PC-9 (cell line): ENCODE data around the gene BRIX1. TPM values are rescaled to one million over a fixed set of nuclear protein-coding genes. Genes with fewer than 3 reads are reported as not detected.
"Not testable (repeated sequence)": the region's sequence is repeated elsewhere in the genome, so short reads cannot be mapped to it uniquely, and the experiment has no call there.

ENCODE experiments used
- BruUV-seq: library from RNA; stranded (reverse); fragments of 400-500 nt; replicated peaks from 2 replicates; lab custom pipeline; 2021; lab: Mats Ljungman, UMichigan
- CTCF ChIA-PET: fragments of 300-600 bp; sonication (Branson Sonifier 250); formaldehyde crosslinking; loops from one replicate; lab custom pipeline; 2022; ENCODE audit warnings: antibody characterized with exemption; lab: Charles Lee
- POLR2A ChIA-PET: fragments of 300-600 bp; sonication (Branson Sonifier 250); formaldehyde crosslinking; loops from one replicate; lab custom pipeline; 2022; ENCODE audit warnings: antibody characterized with exemption; ENCODE audit not compliant: unreplicated experiment; lab: Charles Lee
- DNase-seq, 2 experiments: peaks; one replicate each; pipeline versions ENCODE4 v3.0.0 to v3.0.0-alpha.2; 2015 to 2022; ENCODE audit warnings: mixed read lengths in 1 of 2
- H2AFZ ChIP-seq: fragments of 200-600 bp; sonication (generic); 2 replicates; pipeline ENCODE4 v1.8.1; 2017; ENCODE audit warnings: antibody characterized with exemption
- H3F3A ChIP-seq: fragments of 200-600 bp; sonication (generic); 2 replicates; pipeline ENCODE4 v1.8.1; 2017; ENCODE audit warnings: antibody characterized with exemption, mild to moderate bottlenecking, low read depth; ENCODE audit not compliant: insufficient read depth
- H3K27ac ChIP-seq: fragments of 200-600 bp; sonication (generic); 2 replicates; pipeline ENCODE4 v1.6.1; 2016; ENCODE audit warnings: mixed run types
- H3K27me3 ChIP-seq: fragments of 200-600 bp; sonication (generic); 2 replicates; pipeline ENCODE4 v1.6.1; 2016; ENCODE audit warnings: low read depth, mixed run types; ENCODE audit not compliant: insufficient read depth
- H3K36me3 ChIP-seq: fragments of 200-600 bp; sonication (generic); 2 replicates; pipeline ENCODE4 v1.6.1; 2016; ENCODE audit warnings: low read depth, mixed run types
- H3K4me1 ChIP-seq: fragments of 200-600 bp; sonication (generic); replicated peaks from 2 replicates; pipeline ENCODE4 v1.6.1; 2016; ENCODE audit warnings: mixed run types; ENCODE audit not compliant: insufficient read depth
- H3K4me2 ChIP-seq: fragments of 200-600 bp; sonication (generic); 2 replicates; pipeline ENCODE4 v1.6.1; 2017; ENCODE audit warnings: mixed run types
- H3K4me3 ChIP-seq: fragments of 200-600 bp; sonication (generic); 2 replicates; pipeline ENCODE4 v1.6.1; 2016; ENCODE audit warnings: mixed run types
- H3K79me2 ChIP-seq: fragments of 200-600 bp; sonication (generic); 2 replicates; pipeline ENCODE4 v1.6.1; 2017; ENCODE audit warnings: low read depth, mixed run types
- H3K9me2 ChIP-seq: fragments of 200-600 bp; sonication (generic); 2 replicates; pipeline ENCODE4 v1.8.1; 2017; ENCODE audit warnings: mild to moderate bottlenecking; ENCODE audit not compliant: insufficient read depth
- H3K9me3 ChIP-seq: fragments of 200-600 bp; sonication (generic); 2 replicates; pipeline ENCODE4 v1.8.1; 2016; ENCODE audit warnings: low read depth; ENCODE audit not compliant: insufficient read depth
- H4K20me1 ChIP-seq: fragments of 200-600 bp; sonication (generic); 2 replicates; pipeline ENCODE4 v1.8.1; 2017; ENCODE audit not compliant: insufficient read depth
- EZH2 ChIP-seq: fragments of 200-600 bp; sonication (generic); IDR thresholded peaks from 2 replicates; pipeline ENCODE4 v1.8.0; 2017; ENCODE audit warnings: antibody characterized with exemption, low read depth
- intact Hi-C: fragments of 100-400 bp; cut with micrococcal nuclease; formaldehyde crosslinking; loops from one replicate; pipeline ENCODE4 v1.10.0; 2022; ENCODE audit not compliant: unreplicated experiment
- total RNA-seq: library from RNA; stranded (reverse); gene quantifications from 2 replicates; pipeline ENCODE4 v1.2.3, GENCODE V29; 2021
- TF ChIP-seq, protein P1 (sequence below): fragments of 200-600 bp; sonication (generic); conservative IDR thresholded peaks from 2 replicates; pipeline ENCODE4 v1.6.1; 2017; ENCODE audit warnings: mixed run types, antibody characterized with exemption, mild to moderate bottlenecking, moderate library complexity

Gene BRIX1
- total RNA-seq, 1 experiment from 2014 or later: 73.4 TPM

GRCh38 chr5:34916518-34916917 is 1.0 kb downstream of the BRIX1 start:
- Histone ChIP-seq H4K20me1 (peaks cover 20% of the 10 kb centered on the region; the same call in 1 of the 2 replicates), H2AFZ (no peak overlapping the region; the same call in 1 of the 2 replicates), H3K4me2 (peak overlapping the region; percentile 96), H3K27me3 (no peaks in the 10 kb centered on the region), H3F3A (peaks cover 46% of the 10 kb centered on the region), H3K4me1 (peaks cover 46% of the 10 kb centered on the region), H3K27ac (peak overlapping the region; percentile 73), H3K9me3 (no peaks in the 10 kb centered on the region), H3K9me2 (no peaks in the 10 kb centered on the region), H3K79me2 (peaks cover 91% of the 10 kb centered on the region), H3K36me3 (peaks cover 36% of the 10 kb centered on the region), H3K4me3 (peak overlapping the region; percentile 81)
- POLR2A ChIA-PET: no interaction called here
- intact Hi-C loops: loop anchor here (5.0 to 10.0 kb wide), 2 partner anchors 329 to 1008 kb away; no protein-coding TSS in a partner anchor
- CTCF ChIA-PET: interaction anchor here (0.6 to 1.8 kb wide), 6 partner anchors 10 to 1448 kb away, joined by 3 to 13 read pairs (median 4); partner anchors contain the start of gene DNAJC21
- no peak for TF ChIP-seq EZH2
- TF ChIP-seq, protein P1, sequence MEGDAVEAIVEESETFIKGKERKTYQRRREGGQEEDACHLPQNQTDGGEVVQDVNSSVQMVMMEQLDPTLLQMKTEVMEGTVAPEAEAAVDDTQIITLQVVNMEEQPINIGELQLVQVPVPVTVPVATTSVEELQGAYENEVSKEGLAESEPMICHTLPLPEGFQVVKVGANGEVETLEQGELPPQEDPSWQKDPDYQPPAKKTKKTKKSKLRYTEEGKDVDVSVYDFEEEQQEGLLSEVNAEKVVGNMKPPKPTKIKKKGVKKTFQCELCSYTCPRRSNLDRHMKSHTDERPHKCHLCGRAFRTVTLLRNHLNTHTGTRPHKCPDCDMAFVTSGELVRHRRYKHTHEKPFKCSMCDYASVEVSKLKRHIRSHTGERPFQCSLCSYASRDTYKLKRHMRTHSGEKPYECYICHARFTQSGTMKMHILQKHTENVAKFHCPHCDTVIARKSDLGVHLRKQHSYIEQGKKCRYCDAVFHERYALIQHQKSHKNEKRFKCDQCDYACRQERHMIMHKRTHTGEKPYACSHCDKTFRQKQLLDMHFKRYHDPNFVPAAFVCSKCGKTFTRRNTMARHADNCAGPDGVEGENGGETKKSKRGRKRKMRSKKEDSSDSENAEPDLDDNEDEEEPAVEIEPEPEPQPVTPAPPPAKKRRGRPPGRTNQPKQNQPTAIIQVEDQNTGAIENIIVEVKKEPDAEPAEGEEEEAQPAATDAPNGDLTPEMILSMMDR: no peak
- no TSS peak for BruUV-seq
- DNase-seq: no peak

- Histone ChIP-seq H3K27me3 (no peaks in the 10 kb centered on the region), H2AFZ (no peak overlapping the region), H3K4me3 (peak overlapping the region; percentile 81; the same call in 1 of the 2 replicates), H3K27ac (no peak overlapping the region), H3F3A (peaks cover 58% of the 10 kb centered on the region), H4K20me1 (peaks cover 20% of the 10 kb centered on the region; the same call in 1 of the 2 replicates), H3K79me2 (peaks cover 96% of the 10 kb centered on the region), H3K36me3 (peaks cover 42% of the 10 kb centered on the region), H3K9me3 (no peaks in the 10 kb centered on the region), H3K9me2 (no peaks in the 10 kb centered on the region), H3K4me2 (peak overlapping the region; percentile 96), H3K4me1 (peaks cover 58% of the 10 kb centered on the region)
- CTCF ChIA-PET: interaction anchor here (1.3 kb wide), 1 partner anchor 86 kb away, joined by 4 read pairs; no protein-coding TSS in a partner anchor
- POLR2A ChIA-PET: no interaction called here
- TF ChIP-seq EZH2: no peak
- TF ChIP-seq, protein P1: no peak
- no TSS peak for BruUV-seq
- intact Hi-C loops: loop anchor here (5.0 to 10.0 kb wide), 2 partner anchors 331 to 1007 kb away; no protein-coding TSS in a partner anchor
- DNase-seq: no peak
These were observed 2.5 kb downstream of the BRIX1 start for GRCh38 chr5:34918025-34918424.

- intact Hi-C loops: loop anchor here (5.0 to 10.0 kb wide), 2 partner anchors 332 to 1006 kb away; no protein-coding TSS in a partner anchor
- DNase-seq: no peak
- Histone ChIP-seq H3K79me2 (peaks cover 88% of the 10 kb centered on the region), H4K20me1 (peaks cover 20% of the 10 kb centered on the region; the same call in 1 of the 2 replicates), H3K9me3 (no peaks in the 10 kb centered on the region; the same call in 1 of the 2 replicates), H3K27ac (no peak overlapping the region; the same call in 1 of the 2 replicates), H3K4me2 (no peak overlapping the region), H3K27me3 (no peaks in the 10 kb centered on the region), H3K4me1 (peaks cover 58% of the 10 kb centered on the region), H3K36me3 (peaks cover 45% of the 10 kb centered on the region), H3F3A (peaks cover 68% of the 10 kb centered on the region), H3K4me3 (no peak overlapping the region), H3K9me2 (no peaks in the 10 kb centered on the region), H2AFZ (no peak overlapping the region)
- ChIA-PET CTCF (interaction anchor here (0.7 kb wide), 3 partner anchors 61 to 441 kb away, joined by 4 to 8 read pairs (median 6); no protein-coding TSS in a partner anchor), POLR2A (no interaction called here)
- TF ChIP-seq EZH2: no peak
- TF ChIP-seq, protein P1: peak; percentile 41; the same call in 1 of the 2 replicates
- BruUV-seq: no TSS peak
These were observed 3.6 kb downstream of the BRIX1 start for GRCh38 chr5:34919077-34919476.

DNA sequence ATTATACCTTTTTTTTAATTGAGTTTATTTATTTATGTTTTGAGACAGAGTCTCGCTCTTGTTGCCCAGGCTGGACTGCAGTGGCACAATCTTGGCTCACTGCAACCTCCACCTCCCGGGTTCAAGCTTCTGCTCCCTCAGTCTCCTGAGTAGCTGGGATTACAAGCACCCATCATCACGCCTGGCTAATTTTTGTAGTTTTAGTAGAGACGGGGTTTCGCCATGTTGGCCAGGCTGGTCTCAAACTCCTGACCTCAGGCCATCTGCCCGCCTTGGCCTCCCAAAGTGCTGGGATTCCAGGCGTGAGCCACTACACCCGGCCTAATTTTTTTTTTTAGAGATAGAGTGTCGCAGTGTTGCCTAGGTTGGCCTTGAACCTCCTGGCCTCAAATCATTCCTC is 7.7 kb downstream of the BRIX1 start:
- Histone ChIP-seq H3K27ac (peak overlapping the region; percentile 72), H3K79me2 (peaks cover 70% of the 10 kb centered on the region), H3F3A (peaks cover 86% of the 10 kb centered on the region), H3K4me1 (peaks cover 51% of the 10 kb centered on the region), H4K20me1 (peaks cover 13% of the 10 kb centered on the region), H3K4me2 (peak overlapping the region; percentile 71), H3K36me3 (peaks cover 68% of the 10 kb centered on the region), H3K4me3 (peak overlapping the region; percentile 41; the same call in 1 of the 2 replicates)
- intact Hi-C loops: loop anchor here (10.0 kb wide), 2 partner anchors 1028 to 1952 kb away; partner anchors contain the start of genes ADAMTS12 and NIPBL
- H3K9me2 ChIP-seq, BruUV-seq, H3K27me3 ChIP-seq, H3K9me3 ChIP-seq, DNase-seq, H2AFZ ChIP-seq: not testable (repeated sequence)
- ChIA-PET CTCF (interaction anchor here (0.7 kb wide), 1 partner anchor 8 kb away, joined by 4 read pairs; the partner anchor contains the start of genes BRIX1 and RAD1), POLR2A (interaction anchor here (0.8 to 1.2 kb wide), 3 partner anchors 8 to 727 kb away, joined by 5 to 7 read pairs (median 6); partner anchors contain the start of genes BRIX1 and RAD1)
